NCI-H2107 treated with DMSO at 0.1 percent for 48 hours (cell line): ENCODE results near the gene PDIA5.
"Not testable (repeated sequence)": the region's sequence is repeated elsewhere in the genome, so short reads cannot be mapped to it uniquely, and the experiment has no call there.

Experiments
- DNase-seq: peaks from one replicate; lab custom pipeline; 2025; ENCODE audit not compliant: unreplicated experiment; lab: John Stamatoyannopoulos, UW

The PDIA5 gene

GRCh38 chr3:123090728-123091531 is 24.1 kb downstream of the PDIA5 start:
- DNase-seq = peak; percentile 97

- DNase-seq = no peak
These were observed 25.4 kb downstream of the PDIA5 start for GRCh38 chr3:123092243-123092642.

GRCh38 chr3:123093696-123094095 is 26.9 kb downstream of the PDIA5 start:
- DNase-seq = no peak

- DNase-seq = no peak
These were observed 27.9 kb downstream of the PDIA5 start for GRCh38 chr3:123094516-123095313.

- no peak for DNase-seq
These were observed 29.3 kb downstream of the PDIA5 start for GRCh38 chr3:123096126-123096525.

- DNase-seq = no peak
These were observed 29.9 kb downstream of the PDIA5 start for GRCh38 chr3:123096731-123097130.

- no peak for DNase-seq
These were observed 31.9 kb downstream of the PDIA5 start for GRCh38 chr3:123098426-123099330.

GRCh38 chr3:123099331-123100192 is 32.7 kb downstream of the PDIA5 start:
- DNase-seq = no peak

- DNase-seq = no peak
These were observed 33.5 kb downstream of the PDIA5 start for GRCh38 chr3:123100193-123100776.

GRCh38 chr3:123102249-123102648 is 35.4 kb downstream of the PDIA5 start:
- DNase-seq = no peak

GRCh38 chr3:123102826-123103225 is 36.0 kb downstream of the PDIA5 start:
- DNase-seq = no peak

GRCh38 chr3:123104550-123104949 is 37.7 kb downstream of the PDIA5 start:
- no peak for DNase-seq

GRCh38 chr3:123105201-123106189 is 38.7 kb downstream of the PDIA5 start:
- DNase-seq = no peak

- DNase-seq = peak; percentile 39
These were observed 43.6 kb downstream of the PDIA5 start for GRCh38 chr3:123110282-123110975.

GRCh38 chr3:123110976-123111615 is 44.3 kb downstream of the PDIA5 start:
- DNase-seq = no peak

GRCh38 chr3:123111640-123112039 is 44.8 kb downstream of the PDIA5 start:
- DNase-seq = no peak

- DNase-seq = no peak
These were observed 45.4 kb downstream of the PDIA5 start for GRCh38 chr3:123112232-123112631.

GRCh38 chr3:123112656-123113055 is 45.8 kb downstream of the PDIA5 start:
- not testable (repeated sequence) for DNase-seq
